C4-2B (cell line): ENCODE data around the gene PPP2R5E.

Experiments used
- CTCF ChIP-seq: fragments of 450-650 bp; conservative IDR thresholded peaks from 2 replicates; pipeline ENCODE4 v1.5.1; 2017; ENCODE audit warnings: mild to moderate bottlenecking
- ZFX ChIP-seq: fragments of 450-650 bp; IDR thresholded peaks from 2 replicates; pipeline ENCODE4 v1.6.1; 2017

DNA sequence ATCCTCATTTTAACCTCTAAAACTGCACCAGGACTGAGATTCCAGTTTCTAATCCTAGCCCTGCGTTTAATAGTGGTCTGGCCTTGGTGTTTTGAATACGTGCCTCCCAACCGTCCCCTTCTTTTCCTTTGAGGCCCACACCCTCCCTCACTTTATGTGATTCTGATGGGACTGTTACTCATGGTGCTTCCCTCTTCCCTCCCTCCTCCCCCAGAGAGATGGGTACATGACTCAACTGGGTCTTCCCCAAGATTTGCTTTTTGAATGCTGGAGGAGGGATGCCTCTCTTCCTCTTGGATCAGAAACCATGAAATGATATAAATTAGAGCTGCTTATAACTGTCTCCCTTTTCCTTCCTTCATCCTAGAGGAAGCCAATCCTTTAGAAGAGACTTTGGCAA lies 8.2 kb upstream of the PPP2R5E start:
- TF ChIP-seq CTCF: no peak
- TF ChIP-seq ZFX: no peak
